DMS153 treated with DMSO at 0.1 percent for 48 hours (cell line): Measurements from ENCODE around the gene STEAP2.
A peak's percentile ranks its signal among the peaks of the same experiment; 100 is the strongest.
"Not testable (repeated sequence)": the region's sequence is repeated elsewhere in the genome, so short reads cannot be mapped to it uniquely, and the experiment has no call there.

ENCODE experiments used
- DNase-seq: peaks from one replicate; lab custom pipeline; 2025; ENCODE audit not compliant: unreplicated experiment; lab: John Stamatoyannopoulos, UW

Gene STEAP2

DNA sequence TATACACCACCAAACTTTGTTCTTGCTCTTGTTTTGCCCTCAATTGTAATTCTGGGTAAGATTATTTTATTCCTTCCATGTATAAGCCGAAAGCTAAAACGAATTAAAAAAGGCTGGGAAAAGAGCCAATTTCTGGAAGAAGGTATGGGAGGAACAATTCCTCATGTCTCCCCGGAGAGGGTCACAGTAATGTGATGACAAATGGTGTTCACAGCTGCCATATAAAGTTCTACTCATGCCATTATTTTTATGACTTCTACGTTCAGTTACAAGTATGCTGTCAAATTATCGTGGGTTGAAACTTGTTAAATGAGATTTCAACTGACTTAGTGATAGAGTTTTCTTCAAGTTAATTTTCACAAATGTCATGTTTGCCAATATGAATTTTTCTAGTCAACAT, 20.9 kb downstream of the STEAP2 start:
- DNase-seq, result no peak

GRCh38 chr7:90233569-90233968, 22.0 kb downstream of the STEAP2 start:
- no peak for DNase-seq

DNA sequence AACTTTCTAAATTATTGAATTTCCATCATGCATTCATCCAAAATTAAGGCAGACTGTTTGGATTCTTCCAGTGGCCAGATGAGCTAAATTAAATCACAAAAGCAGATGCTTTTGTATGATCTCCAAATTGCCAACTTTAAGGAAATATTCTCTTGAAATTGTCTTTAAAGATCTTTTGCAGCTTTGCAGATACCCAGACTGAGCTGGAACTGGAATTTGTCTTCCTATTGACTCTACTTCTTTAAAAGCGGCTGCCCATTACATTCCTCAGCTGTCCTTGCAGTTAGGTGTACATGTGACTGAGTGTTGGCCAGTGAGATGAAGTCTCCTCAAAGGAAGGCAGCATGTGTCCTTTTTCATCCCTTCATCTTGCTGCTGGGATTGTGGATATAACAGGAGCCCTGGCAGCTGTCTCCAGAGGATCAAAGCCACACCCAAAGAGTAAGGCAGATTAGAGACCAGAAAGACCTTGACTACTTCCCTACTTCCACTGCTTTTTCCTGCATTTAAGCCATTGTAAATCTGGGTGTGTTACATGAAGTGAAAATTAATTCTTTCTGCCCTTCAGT, 25.3 kb downstream of the STEAP2 start:
- no peak for DNase-seq

GRCh38 chr7:90238022-90238421, 26.5 kb downstream of the STEAP2 start:
- no peak for DNase-seq

DNA sequence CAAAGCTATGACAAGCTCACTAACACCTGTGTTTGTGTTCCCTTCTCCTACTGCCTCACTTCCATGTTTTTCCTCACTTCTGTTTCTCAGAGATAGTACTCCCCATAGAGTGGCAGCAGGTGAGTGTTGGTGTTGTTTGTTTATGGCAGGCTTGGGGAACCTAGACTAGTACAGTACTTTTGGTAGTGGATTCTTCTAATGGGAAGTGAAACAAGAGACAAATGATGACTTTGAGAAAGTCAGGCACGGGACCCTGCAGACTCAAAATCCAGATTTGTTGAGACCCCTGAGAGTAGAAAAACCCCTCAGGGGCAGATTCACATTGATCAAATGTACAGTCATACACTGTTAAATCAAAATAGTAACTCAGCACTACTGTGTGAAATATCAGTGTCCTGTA, 27.0 kb downstream of the STEAP2 start:
- DNase-seq, result no peak

GRCh38 chr7:90239050-90239449, 27.5 kb downstream of the STEAP2 start:
- no peak for DNase-seq

DNA sequence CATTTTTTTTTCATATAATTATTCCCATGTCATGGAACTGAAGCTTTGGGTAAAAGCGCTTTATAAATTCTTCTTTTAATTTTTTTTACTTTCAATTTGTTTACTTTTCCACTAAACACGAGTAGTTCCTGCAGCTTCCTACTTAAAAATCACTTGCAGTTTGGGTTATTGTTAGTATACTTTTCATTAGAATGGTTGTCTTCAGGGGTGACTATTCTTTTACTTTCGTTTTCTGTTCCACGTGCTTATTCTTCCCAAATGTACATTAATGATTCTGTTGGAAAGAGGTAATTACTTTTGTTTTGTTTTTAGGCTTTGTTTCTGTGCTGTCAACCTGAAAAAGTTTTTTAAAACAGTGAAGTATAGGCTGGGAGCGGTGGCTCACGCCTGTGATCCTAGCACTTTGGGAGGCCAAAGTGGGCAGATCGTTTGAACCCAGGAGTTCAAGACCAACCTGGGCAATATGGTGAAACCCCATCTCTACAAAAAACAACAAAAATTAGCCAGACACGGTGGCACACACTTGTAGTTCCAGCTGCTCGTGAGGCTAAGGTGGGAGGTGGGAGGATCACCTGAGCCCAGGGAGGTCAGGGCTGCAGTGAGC, 28.2 kb downstream of the STEAP2 start:
- DNase-seq, result no peak

GRCh38 chr7:90242369-90243168, 31.0 kb downstream of the STEAP2 start:
- DNase-seq, result no peak

DNA sequence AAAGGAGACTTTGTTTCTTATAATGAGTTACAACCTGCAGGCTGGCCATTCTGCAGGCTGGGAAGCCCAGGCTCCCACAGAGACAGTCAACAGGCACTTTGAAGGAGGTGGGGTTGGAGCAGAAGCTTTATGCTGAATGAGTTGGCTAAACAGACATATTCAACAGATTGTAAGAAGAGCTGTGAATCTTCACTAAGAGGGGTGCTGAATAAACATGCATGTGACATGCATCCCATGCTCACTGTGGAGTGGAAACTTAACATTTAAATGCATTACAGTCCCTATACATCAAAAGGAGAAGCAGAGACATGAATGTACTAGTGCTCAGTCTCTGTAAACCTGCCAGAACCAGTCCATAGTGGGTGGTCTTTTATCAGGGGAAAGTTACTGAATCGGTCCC, 32.0 kb downstream of the STEAP2 start:
- DNase-seq, result no peak

DNA sequence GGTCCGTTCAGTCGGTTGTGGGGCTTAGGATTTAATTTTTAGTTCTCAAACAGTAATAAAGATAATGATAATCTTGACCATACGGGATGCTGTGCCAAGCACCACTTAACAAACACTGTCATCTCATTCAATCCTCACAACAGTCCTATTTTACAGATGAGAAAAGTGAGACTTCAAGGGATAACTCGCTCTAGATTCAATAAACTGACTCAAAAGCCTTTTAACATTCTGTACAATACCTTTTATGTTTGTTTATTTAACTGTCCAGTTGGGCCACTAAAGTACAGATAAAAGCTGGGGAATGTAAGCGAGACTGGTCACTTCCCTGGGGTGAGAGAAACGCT, 33.0 kb downstream of the STEAP2 start:
- DNase-seq, result no peak

DNA sequence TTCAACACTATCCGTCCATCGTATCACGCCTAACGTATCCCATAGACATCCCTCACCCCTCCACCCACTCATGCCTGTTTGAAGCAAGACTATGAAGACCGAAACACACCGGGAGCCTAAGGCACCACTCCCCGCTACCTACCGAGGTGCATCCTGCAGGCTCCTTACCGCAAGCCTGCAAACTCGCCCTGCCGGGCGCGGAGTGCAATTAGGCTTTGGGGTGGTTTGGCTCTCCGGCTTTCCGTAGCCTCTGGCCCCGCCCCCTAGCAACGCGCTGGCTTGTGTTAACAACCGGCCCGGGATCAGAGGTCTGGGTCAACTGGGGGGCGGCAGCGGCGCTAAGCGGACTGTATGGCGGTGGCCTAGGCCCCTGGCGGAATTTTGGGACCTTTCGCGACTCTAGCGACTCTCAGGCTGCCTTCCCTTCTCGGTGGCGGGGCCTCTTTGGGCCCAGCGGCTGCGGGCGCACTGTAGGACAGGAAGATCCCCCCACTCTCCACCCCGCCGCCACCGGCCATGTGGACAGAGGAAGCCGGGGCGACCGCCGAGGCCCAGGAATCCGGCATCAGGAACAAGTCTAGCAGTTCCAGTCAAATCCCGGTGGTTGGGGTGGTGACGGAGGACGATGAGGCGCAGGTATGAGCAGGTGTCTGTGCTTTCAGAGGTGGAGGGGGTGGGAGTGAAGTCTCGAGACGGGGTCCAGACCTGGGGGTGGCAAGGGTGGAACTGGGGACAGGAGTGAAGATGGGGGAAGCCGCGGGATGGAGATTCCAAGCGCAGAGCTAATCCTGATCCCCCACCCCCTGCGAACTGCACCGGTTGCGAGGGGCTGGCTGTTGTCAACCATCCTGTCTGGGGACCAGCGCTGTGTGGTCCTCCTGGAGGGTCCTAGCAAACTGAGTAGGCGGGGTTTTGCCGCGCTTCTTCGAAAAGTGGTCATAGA, 33.6 kb downstream of the STEAP2 start, which contains the start of gene CFAP69:
Gene CFAP69 (plus strand): TSS at position 266 of the 943 bp plus-strand sequence. CDS start 251 bp downstream, at position 517.
- peak; percentile 61 for DNase-seq

- DNase-seq, result no peak
Observed at GRCh38 chr7:90246171-90246570, 34.6 kb downstream of the STEAP2 start.

- no peak for DNase-seq
Observed at GRCh38 chr7:90248706-90249105, 37.2 kb downstream of the STEAP2 start.

- DNase-seq, result no peak
Observed at GRCh38 chr7:90250601-90251303, 39.2 kb downstream of the STEAP2 start.

GRCh38 chr7:90251304-90251635, 39.7 kb downstream of the STEAP2 start:
- DNase-seq, result no peak

- DNase-seq, result not testable (repeated sequence)
Observed at GRCh38 chr7:90256011-90256410, 44.5 kb downstream of the STEAP2 start.

DNA sequence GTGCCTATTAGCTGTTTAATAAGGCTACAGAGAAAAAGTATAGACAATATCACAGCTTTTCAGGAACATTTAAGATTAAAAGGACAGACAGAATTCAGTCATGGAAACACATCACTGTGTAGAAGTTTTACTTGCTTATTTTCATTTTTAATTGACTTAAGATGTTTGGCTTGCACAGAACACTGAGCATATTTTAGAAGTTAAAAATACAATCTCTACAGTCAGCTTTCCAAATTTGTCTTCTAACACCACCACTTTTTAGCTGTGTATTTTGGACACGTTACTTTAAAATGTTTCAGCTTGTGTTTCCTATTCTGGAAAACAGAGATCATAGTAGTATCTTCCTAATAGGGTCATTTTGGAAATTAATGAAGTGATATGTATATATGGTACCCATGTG, 45.2 kb downstream of the STEAP2 start:
- no peak for DNase-seq

DNA sequence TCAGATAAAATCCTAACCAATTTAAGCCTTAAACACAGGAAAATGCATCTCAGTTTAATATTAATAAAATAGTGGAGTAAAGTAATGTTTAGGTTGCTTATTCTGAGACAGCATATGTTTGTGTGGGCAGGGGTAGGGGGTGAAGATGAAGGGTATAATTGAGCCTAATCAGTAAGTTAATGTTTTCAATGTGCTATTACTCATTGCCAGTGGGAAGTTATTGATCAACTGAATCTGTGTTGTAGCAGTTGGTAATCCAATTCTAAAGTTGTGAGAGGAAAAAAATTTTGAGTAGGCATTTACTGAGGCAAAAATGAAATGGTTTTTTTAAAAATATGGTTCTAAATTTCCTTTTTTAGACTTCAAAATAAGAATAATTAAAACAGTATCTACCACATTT, 49.9 kb downstream of the STEAP2 start:
- DNase-seq, result no peak

DNA sequence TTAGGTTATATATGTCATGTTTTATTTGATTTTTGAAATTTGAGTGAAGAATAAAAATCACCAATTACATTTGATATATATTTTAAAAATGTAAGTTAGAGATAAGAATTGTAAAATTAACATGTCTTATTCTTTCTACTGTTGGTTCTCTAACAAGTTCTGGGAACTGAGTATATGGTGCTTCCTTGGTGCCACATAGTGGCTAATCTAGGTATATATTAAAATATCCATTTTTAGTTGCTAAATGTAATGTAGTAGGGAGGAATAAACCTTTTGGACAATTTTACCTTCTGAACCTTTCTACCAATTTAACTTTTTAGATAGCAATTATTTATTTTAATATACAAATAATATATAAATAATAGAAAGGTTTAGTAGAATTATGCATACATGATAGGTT, 50.9 kb downstream of the STEAP2 start:
- DNase-seq, result peak; percentile 2

- DNase-seq, result no peak
Observed at GRCh38 chr7:90266808-90267207, 55.3 kb downstream of the STEAP2 start.
